22Rv1 (cell line): Measurements from ENCODE around the gene ZNF423.

Experiments
- H3K27ac ChIP-seq: fragments of 450-650 bp; 2 replicates; pipeline ENCODE4 v1.5.1; 2017
- CTCF ChIP-seq: fragments of 450-650 bp; IDR thresholded peaks from 2 replicates; pipeline ENCODE4 v1.5.1; 2017; ENCODE audit warnings: mild to moderate bottlenecking
- ZFX ChIP-seq: fragments of 450-650 bp; IDR thresholded peaks from 2 replicates; pipeline ENCODE4 v1.6.1; 2017; ENCODE audit warnings: antibody characterized with exemption, borderline replicate concordance

Gene ZNF423

DNA sequence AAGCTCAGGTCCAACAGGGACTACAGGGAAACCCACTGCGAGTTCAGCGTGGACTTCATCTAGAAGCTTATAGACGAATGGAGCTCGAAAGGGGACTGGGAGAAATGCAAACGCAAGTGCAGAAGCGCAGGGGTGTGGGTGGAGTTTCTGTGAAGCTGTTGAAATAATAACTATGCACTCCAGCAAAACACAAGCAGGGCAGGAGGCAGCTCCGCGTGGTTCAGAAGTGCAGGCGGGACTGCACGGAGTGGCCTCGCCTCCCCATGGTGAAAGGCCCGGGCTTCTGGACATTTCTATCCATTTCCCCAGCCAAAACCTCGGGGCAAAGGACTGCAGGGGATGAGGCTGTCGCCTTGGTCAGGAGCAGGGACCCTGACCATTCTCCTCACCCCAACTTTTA lies 74.5 kb downstream of the ZNF423 start:
- no peak overlapping the region for H3K27ac ChIP-seq
- TF ChIP-seq ZFX, result no peak
- TF ChIP-seq CTCF, result no peak

DNA sequence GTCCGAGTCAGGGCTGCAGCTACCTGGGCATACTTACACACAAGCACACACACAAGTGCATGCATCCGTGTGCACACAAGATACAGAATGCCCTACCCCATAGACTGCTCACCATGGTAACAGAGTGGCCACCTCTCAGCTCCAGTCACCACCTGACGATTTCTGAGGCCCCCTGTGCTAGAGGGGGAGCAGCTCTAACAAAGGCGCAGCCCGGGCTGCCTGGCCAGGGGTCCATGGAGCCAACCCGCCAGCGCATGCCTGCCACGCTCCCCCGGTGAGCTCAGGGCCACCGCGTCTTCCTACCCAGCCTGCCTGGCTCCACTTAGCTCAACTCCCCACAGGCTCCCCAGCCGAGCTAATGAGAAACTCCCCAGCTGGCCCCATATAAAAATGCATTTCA lies 75.5 kb downstream of the ZNF423 start:
- H3K27ac ChIP-seq, result no peak overlapping the region
- no peak for TF ChIP-seq ZFX
- TF ChIP-seq CTCF, result no peak

GRCh38 chr16:49779979-49780378 lies 75.9 kb downstream of the ZNF423 start:
- no peak for TF ChIP-seq ZFX
- TF ChIP-seq CTCF, result no peak
- no peak overlapping the region for H3K27ac ChIP-seq

- H3K27ac ChIP-seq, result no peak overlapping the region
- TF ChIP-seq ZFX (no peak), CTCF (no peak)
Observed at GRCh38 chr16:49778202-49778930, 77.5 kb downstream of the ZNF423 start.

DNA sequence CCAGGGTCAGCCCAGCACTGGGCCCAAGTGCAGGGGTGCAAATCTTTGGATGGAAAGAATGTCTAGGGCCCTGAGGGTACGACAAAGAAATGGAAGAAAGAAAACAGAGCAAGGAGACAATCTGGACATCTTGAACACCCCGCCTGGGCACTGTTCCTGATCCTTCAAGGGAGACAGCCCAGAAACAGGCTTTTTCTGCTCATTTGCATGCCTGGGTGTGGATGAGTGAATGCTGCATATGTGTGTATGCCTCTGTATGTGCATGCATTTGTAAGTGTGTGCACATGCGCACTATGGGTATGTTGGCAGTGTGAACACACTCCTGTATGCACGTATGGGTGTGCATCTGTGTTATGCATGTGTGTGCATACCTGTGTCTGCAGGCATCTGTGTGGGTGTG lies 79.2 kb downstream of the ZNF423 start:
- H3K27ac ChIP-seq, result no peak overlapping the region
- no peak for TF ChIP-seq CTCF
- no peak for TF ChIP-seq ZFX

DNA sequence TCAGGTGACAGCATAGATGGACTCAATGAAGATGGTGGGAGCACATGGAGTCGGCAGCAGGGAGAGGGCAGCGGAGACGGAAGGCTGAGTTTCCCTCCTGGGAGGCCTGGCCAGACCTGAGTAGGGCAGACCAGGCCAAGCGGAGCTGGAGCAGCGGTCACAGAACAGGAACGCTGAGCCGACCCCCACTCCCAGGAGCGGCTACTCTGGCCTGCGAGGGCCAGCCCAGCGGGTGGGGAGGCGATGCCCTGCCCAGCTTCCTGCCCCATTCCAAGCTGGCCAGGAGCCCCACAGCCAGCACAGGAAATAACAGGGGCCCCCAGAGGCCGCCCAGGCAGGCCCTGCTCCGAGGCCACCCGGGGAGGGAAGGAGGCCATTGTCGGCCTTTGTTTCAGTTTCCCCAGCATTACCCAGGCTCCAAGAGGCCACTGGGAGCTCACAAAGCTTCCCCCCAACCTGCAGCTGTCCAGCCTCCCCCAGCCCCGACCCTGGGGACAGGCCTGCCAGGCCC lies 79.8 kb downstream of the ZNF423 start:
- H3K27ac ChIP-seq, result no peak overlapping the region
- TF ChIP-seq CTCF (no peak), ZFX (no peak)

- TF ChIP-seq CTCF, result no peak
- TF ChIP-seq ZFX, result no peak
- H3K27ac ChIP-seq, result no peak overlapping the region
Observed at GRCh38 chr16:49775581-49775980, 80.3 kb downstream of the ZNF423 start.
